ENCODE measurements around the gene TFG.
"Not testable (repeated sequence)": the region's sequence is repeated elsewhere in the genome, so short reads cannot be mapped to it uniquely, and the experiment has no call there.

TFG gene

DNA sequence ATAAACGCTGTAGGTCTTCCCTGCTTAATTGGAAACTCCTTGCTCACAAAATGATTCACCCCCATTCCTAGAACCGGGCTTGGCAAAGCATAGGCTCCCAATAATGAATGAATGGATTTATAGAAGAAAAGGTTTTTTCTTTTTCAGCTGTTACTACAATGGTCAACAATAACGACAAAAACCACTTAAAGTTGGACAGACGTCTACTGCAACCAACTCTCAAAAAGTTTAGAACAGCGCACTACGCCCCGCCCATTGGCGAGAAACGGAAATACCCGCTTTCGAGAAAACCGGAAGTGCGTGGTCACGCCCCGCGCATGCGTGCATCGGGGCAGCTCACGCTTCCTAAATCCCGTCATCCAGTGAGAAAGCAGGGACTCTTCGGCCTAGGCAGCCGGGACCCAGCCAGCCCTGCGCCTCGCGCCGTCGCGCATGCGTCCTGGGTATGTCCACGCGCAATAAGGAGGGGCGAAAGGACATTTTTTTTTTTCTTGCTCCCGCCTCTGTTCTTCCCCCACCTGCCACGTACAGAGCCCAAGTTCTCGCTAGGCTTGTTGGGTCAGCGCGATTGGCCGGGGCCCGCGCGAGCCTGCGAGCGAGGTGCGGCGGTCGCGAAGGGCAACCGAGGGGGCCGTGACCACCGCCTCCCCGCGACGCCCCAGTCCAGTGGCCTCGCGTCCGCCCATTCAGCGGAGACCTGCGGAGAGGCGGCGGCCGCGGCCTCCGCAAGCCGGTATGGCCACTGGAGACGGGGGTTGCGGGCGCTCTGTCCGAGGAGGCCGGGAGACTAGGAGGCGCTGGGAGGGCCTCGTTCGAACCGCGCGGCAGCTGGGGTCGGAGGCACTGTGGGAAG is at the start of gene TFG:
TFG (plus strand) TSS at position 506 of the 853 bp plus-strand sequence. CDS start 4,192 bp downstream, outside the sequence.
- DNase-seq, result peak; percentile 96

DNA sequence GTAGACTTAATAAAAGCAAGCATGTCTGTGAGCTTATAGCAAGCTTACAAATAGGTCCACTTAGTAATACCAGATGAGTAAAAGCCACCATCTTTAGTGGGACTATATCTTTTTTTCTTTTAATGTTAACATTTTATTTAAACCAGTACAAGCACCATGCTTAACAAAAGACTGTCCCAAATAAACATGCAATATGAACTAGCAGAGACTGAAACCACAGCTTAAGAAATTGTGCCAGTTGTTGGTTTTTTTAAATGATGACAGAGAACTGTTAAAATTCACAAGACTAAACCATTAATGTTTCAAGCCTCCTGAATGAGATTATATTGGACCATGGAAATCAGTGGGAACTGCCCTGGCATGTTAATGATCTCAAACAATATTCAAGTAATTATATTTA is 48.0 kb upstream of the TFG start:
- DNase-seq, result not testable (repeated sequence)

DNA sequence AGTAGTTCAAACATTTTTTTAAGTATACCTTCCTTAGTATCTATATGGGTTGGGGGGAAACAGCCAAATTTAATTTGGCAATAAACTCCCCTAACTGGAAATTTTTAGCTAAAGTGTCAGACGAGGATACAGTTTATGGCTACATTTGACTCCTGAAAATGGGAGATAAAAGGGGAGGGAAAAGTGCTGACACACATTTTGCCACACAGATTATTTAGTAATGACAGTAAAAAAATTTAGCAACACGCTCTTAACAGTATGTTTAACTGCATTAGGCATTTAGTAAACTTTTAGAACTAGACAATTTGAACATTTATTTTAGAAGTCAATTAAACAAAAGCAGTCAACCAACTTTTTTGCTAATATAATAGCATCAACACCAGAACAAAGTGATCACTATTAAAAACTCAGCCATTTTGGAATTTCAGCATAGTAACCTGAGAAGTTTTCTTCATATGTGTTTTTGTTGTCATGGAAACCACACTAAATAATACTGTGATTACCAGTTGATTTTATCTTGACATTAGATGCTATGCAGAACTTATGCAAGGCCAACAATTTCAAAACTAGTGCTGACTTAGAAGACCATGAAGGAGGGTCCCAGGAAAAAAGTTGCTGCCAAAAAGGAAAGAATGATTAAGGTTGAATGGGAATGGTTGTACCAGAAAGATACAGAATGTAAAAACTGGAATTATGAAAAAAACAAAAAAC is 47.0 kb upstream of the TFG start:
- no peak for DNase-seq

DNA sequence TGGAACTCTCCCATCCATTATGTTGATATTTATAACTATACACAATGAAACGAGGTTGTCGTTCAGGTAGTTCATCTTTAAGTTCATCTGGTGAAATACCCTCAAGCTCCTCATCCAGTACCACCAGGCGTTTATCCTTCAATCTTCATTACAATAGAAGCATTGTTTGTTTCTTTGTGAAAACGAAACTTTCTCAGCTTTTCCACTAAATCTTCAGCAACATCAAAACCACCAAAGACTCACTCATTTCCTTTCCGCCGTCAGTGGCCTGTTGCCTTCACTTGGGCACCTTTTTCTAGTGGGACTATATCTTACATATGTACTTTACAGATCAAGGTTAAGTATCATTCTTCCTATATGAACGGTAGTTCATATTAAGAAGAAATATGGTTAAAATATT is 44.1 kb upstream of the TFG start:
- DNase-seq, result no peak

DNA sequence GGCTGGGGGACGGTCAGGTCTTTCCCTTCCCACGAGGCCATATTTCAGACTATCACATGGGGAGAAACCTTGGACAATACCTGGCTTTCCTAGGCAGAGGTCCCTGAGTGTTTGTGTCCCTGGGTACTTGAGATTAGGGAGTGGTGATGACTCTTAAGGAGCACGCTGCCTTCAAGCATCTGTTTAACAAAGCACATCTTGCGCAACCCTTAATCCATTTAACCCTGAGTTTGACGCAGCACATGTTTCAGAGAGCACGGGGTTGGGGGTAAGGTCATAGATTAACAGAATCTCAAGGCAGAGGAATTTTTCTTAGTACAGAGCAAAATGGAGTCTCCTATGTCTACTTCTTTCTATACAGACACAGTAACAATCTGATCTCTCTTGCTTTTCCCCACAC is 42.6 kb upstream of the TFG start:
- not testable (repeated sequence) for DNase-seq

DNA sequence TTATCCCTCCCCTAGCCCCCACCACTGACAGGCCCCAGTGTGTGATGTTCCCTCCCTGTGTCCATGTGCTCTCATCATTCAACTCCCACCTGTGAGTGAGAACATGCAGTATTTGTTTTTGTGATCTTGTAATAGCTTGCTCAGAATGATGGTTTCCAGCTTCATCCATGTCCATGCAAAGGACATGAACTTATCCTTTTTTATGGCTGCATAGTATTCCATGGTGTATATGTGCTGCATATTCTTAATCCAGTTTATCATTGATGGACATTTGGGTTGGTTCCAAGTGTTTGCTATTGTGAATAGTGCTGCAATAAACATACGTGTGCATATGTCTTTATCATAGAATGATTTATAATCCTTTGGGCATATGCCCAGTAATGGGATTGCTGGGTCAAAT is 42.0 kb upstream of the TFG start:
- not testable (repeated sequence) for DNase-seq

DNA sequence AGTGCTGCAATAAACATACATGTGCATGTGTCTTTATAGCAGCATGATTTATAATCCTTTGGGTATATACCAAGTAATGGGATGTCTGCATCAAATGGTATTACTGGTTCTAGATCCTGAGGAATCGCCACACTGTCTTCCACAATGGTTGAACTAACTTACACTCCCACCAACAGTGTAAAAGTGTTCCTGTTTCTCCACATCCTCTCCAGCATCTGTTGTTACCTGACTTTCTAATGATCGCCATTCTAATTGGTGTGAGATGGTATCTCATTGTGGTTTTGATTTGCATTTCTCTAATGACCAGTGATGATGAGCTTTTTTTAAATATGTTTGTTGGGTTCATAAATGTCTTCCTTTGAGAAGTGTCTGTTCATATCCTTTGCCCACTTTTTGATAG is 38.3 kb upstream of the TFG start:
- DNase-seq, result not testable (repeated sequence)

DNA sequence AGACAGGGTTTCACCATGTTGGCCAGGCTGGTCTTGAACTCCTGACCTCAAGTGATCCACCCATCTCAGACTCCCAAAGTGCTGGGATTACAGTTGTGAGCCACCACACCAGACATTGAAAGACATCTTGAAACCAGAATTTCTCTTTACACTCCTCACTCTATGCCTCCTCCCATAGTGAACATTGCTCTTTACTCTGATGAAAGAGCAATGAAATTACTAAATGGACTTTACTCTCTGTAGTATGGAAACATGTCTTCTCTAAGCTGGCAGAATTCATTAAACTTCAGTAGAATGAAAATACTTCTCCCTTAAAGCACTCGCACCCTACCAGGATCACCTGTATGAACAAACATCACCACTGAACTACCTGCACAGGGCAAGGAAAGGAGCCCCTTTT is 27.8 kb upstream of the TFG start:
- no peak for DNase-seq

DNA sequence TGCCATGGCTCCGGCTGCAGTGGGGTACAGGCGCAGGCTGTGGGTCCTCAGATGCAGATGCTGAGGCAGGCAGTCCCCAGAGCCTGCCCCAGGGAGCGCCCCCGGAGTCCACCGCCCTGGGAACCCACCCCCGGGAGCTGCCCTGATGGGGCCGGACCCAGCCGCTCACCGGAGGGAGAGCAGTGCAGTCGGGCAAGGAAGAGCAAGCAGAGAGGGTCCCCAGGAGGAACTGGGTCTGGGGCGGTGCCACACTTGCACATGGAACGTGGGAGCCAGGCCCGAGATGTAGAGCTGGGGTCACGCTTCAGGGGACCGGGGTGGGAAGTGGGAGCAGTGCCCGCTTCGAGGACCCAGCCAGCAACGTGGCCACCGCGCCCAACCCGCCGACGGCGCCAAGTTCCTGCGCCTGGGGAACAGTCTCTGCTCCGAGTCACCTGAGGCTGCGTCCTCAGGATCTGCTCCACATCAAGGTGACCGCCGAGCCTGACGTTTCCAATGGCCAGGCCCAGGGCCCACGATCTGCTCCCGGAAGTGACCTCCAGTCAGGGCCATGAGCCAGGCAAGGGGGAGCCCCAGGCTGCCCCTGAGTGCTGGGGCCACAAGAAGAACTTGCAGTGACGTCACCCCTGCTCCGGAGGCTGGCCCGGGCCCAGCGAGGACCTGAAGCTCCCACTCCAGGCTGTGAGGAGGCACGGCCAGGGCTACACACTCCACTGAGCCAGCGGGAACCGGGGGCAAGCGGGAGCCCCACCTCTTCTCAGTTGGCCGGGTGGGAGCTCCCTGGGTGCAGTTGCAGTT is 27.0 kb upstream of the TFG start:
- DNase-seq, result no peak

DNA sequence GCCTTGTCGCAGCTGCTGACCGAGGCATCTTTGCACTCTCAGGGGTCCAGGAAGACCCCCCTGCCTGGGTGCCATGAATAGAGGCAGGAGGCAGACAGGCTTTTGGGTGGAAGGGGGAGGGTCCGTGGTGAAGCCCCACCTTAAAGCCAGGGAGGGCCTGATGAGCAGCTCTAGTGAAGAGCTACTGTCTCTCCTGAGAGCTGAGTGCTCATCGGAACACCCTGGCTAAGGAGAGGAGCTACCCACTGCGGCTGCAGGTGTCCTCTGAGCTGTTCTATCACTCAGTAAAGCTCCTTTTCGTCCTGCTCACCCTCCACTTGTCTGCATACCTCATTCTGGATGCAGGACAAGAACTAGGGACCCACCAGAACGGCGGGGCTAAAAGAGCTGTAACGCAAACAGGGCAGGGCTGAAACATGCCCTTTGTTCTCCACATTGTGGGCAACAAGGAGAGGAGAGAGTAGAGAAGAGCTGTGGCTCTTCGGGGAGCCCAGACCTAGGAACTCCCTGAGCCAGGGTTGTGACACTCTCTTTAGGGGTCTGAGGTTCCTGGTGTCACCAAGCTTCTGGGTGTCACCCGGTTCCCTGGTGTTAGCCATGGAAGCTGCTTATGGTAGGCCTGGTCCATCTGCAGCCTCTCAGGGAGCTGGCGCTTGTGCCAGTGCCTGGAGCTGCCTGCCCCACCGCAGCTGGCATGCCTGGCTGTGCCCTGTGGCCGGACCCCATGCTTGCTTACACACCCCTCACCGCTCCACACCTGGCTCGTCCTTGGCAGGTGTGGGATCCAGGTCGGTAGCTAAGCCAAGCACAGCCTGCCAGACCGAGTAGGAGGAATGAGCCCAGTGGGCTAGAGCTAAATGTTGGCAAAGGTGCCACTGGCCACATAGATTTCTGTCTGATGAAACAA is 26.2 kb upstream of the TFG start:
- DNase-seq, result peak; percentile 8

DNA sequence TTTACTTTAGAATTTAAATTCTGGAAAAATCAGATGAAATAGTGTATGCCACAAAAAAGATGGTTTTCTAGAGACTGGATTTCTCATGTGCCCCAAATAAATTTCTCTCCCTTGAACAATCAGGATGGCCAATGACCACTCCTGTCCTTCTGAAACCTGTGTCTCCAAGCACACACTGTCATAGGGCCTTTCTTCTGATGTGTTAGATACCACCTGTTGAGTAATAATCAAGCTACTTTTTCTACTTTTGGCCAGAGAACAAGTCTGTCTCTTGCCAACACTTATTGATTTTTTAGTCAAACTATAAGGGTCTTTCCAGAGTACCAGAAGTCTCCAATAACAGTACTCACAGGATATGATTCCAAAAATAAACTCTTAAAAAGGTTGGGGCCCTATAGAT is 16.1 kb upstream of the TFG start:
- DNase-seq, result no peak

DNA sequence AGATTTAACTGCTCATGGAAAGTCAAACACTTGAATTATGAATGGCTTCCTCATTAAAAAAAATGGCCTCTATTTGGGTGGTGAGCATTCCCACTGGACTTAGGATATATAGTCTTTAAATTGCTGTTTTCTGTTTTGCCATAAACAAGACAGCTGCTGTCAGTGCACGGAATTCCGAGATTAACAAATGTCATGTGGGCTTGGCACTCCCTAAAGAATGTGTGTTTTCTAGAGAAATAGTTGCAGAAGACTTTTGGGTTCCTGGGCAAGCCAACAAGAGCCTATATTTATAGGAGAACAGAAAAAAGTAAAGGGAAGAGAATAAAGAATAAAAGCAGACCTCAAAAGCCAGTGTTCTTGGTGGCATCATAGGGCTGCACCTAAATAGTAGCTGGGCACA is 13.6 kb upstream of the TFG start:
- DNase-seq, result no peak

DNA sequence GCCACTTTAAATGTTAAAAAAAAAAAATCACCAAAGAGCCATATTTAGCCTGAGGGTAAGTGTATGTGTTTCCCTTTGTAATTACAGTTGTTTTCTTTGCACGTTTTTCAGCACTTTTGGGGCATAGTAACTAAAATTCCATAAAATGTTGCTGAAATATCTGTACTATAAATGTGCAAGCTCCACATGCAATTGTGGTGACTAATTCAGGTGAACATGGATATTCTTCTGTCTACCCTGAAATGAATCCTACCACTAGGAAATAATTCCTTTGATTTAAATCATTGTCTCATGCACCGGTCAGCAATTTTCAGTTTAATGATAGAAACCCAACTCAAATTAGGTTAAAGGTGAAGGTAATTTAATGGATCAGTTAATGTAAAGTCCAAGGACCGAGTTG is 13.1 kb upstream of the TFG start:
- no peak for DNase-seq

DNA sequence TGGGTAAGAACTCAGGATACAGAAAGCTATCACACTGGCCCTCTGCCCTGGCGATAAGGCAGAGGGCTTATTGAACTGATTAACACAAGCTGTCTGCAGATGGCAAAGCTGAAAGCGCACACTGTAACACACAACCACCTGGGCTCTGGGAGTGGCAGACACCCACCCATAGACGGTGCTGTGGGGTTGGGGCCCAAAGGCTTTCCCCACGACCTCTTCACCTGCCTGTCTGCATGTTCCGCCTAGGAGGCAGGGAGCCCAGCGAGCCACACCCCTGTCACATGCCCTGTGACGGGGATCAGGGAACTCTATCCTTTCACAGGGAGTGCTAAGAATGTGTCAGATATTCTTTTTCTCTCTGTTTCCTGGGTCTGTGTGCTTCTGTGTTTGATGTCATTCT is 12.1 kb upstream of the TFG start:
- no peak for DNase-seq

DNA sequence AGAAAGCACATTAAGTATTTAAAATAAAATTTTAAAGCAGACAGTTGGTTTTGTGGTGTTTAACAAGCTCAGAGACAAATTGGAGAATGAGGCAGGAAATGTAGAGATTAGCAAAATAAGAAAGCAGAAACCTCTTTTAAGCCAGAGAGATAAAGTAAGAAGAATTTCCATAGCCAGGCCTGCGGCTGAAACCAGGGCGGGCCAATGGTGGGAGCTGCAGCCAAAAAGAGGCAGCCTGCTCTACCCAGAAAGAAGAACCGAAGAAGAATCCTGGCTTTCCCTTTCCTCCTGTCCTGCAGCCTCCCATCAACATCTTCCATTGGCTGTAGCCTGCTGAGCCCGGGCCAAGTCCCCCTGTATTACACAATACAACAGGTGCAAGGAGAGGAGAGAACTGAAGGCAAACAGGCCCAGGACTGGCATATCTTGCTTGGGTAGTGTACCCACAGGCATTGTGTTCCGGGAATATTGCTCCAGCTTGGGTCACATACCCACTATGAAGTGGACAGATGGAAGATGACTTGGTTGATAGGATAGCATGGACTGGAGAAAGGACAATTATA is 11.5 kb upstream of the TFG start:
- no peak for DNase-seq

DNA sequence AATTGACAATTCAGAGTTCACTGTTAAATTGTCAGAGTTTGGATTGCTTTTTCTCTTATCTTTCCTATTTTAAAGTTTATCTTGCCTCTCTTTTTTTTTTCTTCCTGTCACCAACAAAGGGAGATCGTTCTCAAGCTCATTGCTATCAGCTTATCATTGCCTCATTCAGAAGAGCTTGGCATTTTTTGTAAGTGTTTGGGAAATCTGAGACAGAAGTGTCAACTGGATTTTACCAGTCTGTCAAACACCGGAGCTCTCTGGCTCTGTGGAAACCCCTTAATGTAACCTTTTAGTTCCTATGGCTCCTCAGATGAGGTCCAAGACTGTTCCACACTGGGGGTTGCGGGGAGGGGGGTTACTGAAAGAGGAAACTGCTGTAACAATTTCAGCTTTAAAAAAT is 10.6 kb upstream of the TFG start:
- DNase-seq, result no peak

DNA sequence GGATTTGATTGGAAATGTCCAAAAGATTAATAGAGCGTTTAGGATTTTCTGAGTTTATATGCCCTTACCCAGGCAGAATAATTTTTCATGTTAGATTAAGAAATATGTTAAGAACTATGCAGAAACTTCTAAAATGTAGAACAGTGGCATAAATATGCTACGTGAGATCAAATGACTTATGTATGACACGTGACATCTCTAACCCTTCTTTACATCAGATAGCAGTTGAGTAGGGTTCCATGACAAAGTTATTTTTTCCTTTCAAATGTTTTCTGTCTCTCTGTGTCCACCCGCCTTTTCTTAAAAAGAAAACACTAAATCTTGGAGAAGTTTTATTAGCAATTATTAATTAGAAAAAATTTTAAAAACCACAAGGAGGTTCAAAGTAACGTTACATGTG is 8.6 kb upstream of the TFG start:
- DNase-seq, result no peak

DNA sequence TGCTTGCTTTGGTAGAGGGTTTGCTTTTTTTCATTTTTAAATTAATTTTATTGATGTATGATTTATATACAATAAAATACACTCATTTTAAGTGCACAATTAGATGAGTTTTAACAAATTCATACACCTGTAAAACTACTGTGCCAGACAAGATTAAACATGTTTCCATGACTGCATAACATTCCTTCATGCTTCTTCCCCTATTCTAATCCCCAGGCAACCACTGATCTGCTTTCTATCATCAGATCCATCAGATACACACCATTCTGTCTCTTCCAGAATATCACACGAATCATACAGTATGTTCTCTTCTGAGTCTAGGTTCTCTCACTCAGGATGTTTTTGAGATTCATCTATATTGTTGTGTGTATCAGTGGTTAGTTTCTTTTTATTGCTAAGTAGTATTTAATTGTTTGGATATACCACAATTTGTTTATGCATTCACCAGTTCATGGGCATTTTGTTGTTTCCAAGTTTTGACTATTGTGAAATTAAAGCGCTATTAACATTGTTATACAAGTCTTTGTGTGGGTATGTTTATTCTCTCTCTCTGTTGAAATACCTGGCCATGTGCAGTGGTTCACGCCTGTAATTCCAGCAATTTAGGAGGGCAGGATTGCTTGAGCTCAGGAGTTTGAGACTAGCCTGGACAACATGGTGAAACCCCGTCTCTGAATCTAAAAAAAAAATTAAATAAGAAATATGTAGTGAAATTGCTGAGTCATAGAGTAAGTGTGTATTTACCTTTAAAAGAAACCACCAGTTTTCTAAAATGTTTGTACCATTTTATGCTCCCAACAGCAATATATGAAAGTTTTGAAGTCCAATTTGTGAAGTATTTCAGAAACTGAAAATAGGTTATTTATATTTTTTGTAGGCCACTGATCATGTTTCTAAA is 7.0 kb upstream of the TFG start:
- no peak for DNase-seq

DNA sequence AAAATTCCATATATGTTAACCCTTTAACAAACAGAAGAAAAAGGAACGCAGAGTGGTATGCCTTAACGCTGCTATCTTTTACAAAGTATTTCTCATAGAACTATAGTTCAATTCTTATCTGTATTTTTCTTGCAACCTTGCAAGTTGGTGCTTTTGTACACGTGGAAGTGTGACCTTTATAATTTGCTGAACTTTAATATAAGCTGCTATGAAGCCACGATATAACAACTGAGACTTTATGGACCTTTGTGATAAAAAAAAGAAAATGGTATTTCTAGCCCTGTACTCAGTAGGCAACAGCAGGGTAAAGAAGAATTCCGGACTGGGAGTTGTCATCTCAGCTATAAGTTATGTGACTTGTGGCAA is 6.3 kb upstream of the TFG start:
- no peak for DNase-seq

DNA sequence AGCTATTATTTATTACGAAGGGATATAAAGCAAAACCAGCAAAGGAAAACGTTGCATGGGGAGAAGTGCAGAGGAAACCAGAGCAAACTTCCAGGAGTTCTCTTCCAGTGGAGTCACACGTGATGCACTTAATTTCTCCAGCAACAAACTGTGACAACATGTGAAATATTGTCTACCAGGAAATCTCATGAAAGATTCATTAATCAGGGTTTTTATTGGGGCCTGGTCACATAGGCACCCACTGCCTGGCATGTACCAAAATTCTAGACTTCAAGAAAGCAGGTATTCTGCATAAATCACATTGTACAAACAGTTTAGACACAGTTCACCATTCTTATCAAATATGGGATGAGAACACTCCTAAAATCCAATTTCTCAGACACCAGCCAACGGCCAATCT is 5.4 kb upstream of the TFG start:
- DNase-seq, result no peak

DNA sequence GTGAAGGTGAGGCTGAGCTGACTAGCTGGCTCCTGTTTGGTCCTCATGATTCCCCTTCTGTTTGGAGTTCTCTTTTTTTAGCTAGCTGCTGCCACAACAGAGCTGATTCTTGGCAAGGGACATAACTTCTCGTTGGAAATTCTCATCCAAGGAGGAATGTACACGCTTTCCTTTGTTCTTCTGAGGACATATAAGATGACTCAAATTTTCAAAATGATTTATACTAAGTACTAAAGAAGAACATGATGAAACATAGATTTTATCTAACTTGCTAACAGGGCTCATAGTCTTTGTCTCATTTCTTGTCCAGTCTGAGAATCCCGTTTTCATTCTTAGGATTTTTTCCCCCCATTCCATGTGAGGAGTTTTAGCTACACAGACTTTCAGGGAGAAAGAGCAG is 2.9 kb upstream of the TFG start:
- no peak for DNase-seq
